Measurements from ENCODE around the gene ACTR8. TPM values are rescaled to one million over a fixed set of nuclear protein-coding genes. Genes with fewer than 3 reads are reported as not detected.

The ACTR8 gene
- total and polyA plus RNA-seq, 12 donors, result 10.8 to 48.4 (median 36.5) TPM

- peaks cover 0 to 18% (median 9%) of the 10 kb centered on the region in 9 donors for H3K4me1 ChIP-seq
- WGBS, 2 donors, result 59 to 65% methylated on average over 10 of the region's 10 CpGs
- peak overlapping the region in 7 of 10 donors; percentile 22 to 65 (median 63) for H3K4me3 ChIP-seq
- peaks cover 0 to 50% (median 31%) of the 10 kb centered on the region in 7 donors for H3K27me3 ChIP-seq
- ATAC-seq (no peak), DNase-seq (no peak)
- no peak for TF ChIP-seq CTCF (IDR thresholded peaks at IDR 0.05)
- H3K9me3 ChIP-seq, result no peaks in the 10 kb centered on the region
- H3K36me3 ChIP-seq, result no peaks in the 10 kb centered on the region
- intact Hi-C loops (cut with DNase I), result no loop called here
- no peak overlapping the region for H3K27ac ChIP-seq
Observed at GRCh38 chr3:53846851-53847155, 35.1 kb downstream of the ACTR8 start.

- DNase-seq, result peak; percentile 17 to 65
Observed at GRCh38 chr3:53846134-53846850, 35.7 kb downstream of the ACTR8 start, which contains the start of the genes CHDH and IL17RB. TSS of gene CHDH (minus strand) at chr3:53846419. CDS start at chr3:53824008, 22,411 bp downstream. TSS of gene IL17RB (plus strand) at chr3:53846568. CDS start at chr3:53846589, 21 bp downstream.

GRCh38 chr3:53845881-53846133 lies 36.1 kb downstream of the ACTR8 start:
- H3K4me3 ChIP-seq, result peak overlapping the region; percentile 22 to 73 (median 62)
- WGBS, 2 donors, result 0 to 2% methylated on average over 34 of the region's 34 CpGs
- no peak for TF ChIP-seq CTCF (IDR thresholded peaks at IDR 0.05)
- no peaks in the 10 kb centered on the region for H3K9me3 ChIP-seq
- DNase-seq, result no peak
- no peaks in the 10 kb centered on the region for H3K36me3 ChIP-seq
- ATAC-seq, result peak in 3 of 8 donors; percentile 8 to 19 (median 11)
- H3K4me1 ChIP-seq, result peaks cover 0 to 18% (median 9%) of the 10 kb centered on the region in 9 donors
- intact Hi-C loops (cut with DNase I), result no loop called here
- peaks cover 0 to 50% (median 31%) of the 10 kb centered on the region in 7 donors for H3K27me3 ChIP-seq
- peak overlapping the region in 9 of 10 donors; percentile 12 to 80 (median 26) for H3K27ac ChIP-seq

More at GRCh38 chr3:53846134-53846850, 35.7 kb downstream of the ACTR8 start, which contains the start of the genes CHDH and IL17RB:
- peak within 1 kb of the TSS; percentile 22 to 73 (median 62) for H3K4me3 ChIP-seq
- no peaks in the 10 kb centered on the region for H3K36me3 ChIP-seq
- no peaks in the 10 kb centered on the region for H3K9me3 ChIP-seq
- TF ChIP-seq CTCF (IDR thresholded peaks at IDR 0.05), result no peak
- intact Hi-C loops (cut with DNase I), result no loop called here
- peak; percentile 43 to 85 (median 62) for ATAC-seq
- WGBS, 2 donors, result 2 to 3% methylated on average over 91 of the region's 91 CpGs
- H3K27me3 ChIP-seq, result peaks cover 0 to 50% (median 31%) of the 10 kb centered on the region in 7 donors
- peaks cover 0 to 18% (median 9%) of the 10 kb centered on the region in 9 donors for H3K4me1 ChIP-seq
- peak within 1 kb of the TSS in 9 of 10 donors; percentile 12 to 80 (median 26) for H3K27ac ChIP-seq

GRCh38 chr3:53845103-53845880 lies 36.7 kb downstream of the ACTR8 start:
- ATAC-seq (peak; percentile 40 to 65 (median 58)), DNase-seq (peak; percentile 43 to 44)
- peak overlapping the region; percentile 22 to 73 (median 62) for H3K4me3 ChIP-seq
- no peaks in the 10 kb centered on the region for H3K9me3 ChIP-seq
- H3K4me1 ChIP-seq, result peaks cover 0 to 18% (median 9%) of the 10 kb centered on the region in 9 donors
- H3K27me3 ChIP-seq, result peaks cover 0 to 50% (median 31%) of the 10 kb centered on the region in 7 donors
- H3K27ac ChIP-seq, result peak overlapping the region in 8 of 10 donors; percentile 12 to 80 (median 34)
- WGBS, 2 donors, result 17 to 19% methylated on average over 25 of the region's 25 CpGs
- no peaks in the 10 kb centered on the region for H3K36me3 ChIP-seq
- intact Hi-C loops (cut with DNase I), result no loop called here
- peak in 5 of 9 donors; percentile 14 to 44 (median 37) for TF ChIP-seq CTCF (IDR thresholded peaks at IDR 0.05)

Data from heart right ventricle (tissue), 16 donors.